ENCODE measurements around the gene MIPOL1. TPM values are rescaled to one million over a fixed set of nuclear protein-coding genes. Genes with fewer than 3 reads are reported as not detected.
A peak's percentile ranks its signal among the peaks of the same experiment; 100 is the strongest.

MIPOL1 gene
- total RNA-seq, result 1 to 10 TPM; 3.0 to 5.7 (median 4.0) TPM
- long read RNA-seq, partial matches to known transcripts, result 0 of 1 reads
- long read RNA-seq, other reads (novel, unspliced or antisense), result 1 of 1 reads

DNA sequence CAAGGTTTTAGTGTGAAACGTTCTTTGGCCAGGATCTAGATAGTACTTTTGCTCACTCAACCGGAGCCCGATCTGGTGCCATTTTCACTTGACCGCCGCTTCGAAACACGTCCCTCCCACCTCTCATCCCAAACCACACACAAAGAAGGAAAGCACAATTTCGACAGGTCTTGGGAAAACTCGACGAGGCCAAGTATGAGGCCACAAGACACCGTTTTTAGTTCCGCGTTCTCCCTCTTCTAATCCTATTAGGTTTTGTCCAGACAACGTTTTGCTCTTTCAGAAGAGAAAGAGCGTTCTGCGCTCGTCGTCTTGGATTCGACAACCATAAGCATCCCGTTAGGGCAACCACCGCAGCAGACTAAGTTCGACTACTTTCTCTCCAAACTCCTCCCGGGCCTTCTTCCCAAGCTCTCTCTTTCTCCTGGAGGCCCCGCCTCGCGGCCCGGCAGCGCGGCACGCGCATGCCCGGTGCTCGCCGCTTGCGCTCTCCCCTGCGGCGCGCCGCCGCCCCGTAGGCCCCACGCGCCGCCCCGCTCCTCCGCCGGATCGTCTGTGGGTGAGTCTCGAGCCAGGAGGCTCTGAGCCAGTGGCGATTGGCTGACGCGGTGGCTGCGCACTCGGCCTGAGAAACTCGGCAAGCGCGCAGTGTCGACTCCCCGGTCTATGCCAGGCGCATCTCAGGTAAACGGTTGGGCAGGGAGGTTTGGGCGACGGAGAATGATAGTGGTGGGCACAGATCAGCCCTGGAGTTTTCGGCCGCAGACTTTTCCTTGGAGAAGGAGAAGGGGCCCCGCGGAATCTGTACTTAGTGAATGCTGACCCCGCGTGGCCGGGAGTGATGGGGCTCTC, at the start of gene MIPOL1:
Gene MIPOL1, plus strand, starts transcription at position 517 of the 852 bp plus-strand sequence. CDS start 49,952 bp downstream, outside the sequence.
- Histone ChIP-seq H3K27me3 (no peaks in the 10 kb centered on the region), H3K4me1 (peaks cover 0 to 4% (median 2%) of the 10 kb centered on the region in 4 donors), H3K27ac (peak within 1 kb of the TSS; percentile 65 to 84 (median 71)), H3K4me3 (peak within 1 kb of the TSS; percentile 45 to 65 (median 63)), H3K36me3 (no peaks in the 10 kb centered on the region), H3K9me3 (no peaks in the 10 kb centered on the region)
- DNase-seq, result peak; percentile 88 to 92 (median 91)
- ATAC-seq, result peak; percentile 99 to 100 (median 100)
- WGBS (ENCODE audit: insufficient coverage, low coverage, low lambda C conversion rate, missing lambda C conversion rate), result 2% methylated on average over 44 of the region's 70 CpGs
- intact Hi-C loops (cut with DNase I), result no loop called here
- TF ChIP-seq POLR2A (IDR thresholded peaks at IDR 0.05) (peak; percentile 63), CTCF (IDR thresholded peaks at IDR 0.05) (peak in 1 of 4 donors; percentile 49)

DNA sequence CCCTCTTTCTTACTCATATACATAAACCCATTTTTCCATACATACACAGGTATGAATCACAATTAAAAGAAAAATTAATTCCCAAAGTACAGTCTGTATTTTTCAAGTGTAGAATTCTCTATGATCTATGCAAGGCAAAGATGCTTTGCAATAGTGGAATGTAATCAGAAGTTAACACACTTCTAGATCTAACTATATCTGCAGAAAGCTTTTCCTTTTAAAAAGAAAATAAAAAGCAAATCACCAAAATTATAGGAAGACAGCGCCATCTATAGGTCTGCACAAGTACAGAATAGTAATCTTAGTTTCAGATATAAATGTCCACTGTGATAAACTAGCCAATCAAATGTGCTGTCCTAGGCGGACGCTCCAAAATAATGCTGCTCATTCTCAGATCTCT, 47.3 kb upstream of the MIPOL1 start:
- intact Hi-C loops (cut with DNase I), result no loop called here
- Histone ChIP-seq H3K36me3 (no peaks in the 10 kb centered on the region), H3K27me3 (no peaks in the 10 kb centered on the region), H3K4me3 (no peak overlapping the region), H3K27ac (no peak overlapping the region), H3K4me1 (peaks cover 0 to 6% (median 0%) of the 10 kb centered on the region in 4 donors), H3K9me3 (peaks cover 0 to 3% (median 0%) of the 10 kb centered on the region in 4 donors)
- DNase-seq (no peak), ATAC-seq (peak; percentile 66 to 81 (median 80))
- peak; percentile 54 to 79 (median 71) for TF ChIP-seq CTCF (IDR thresholded peaks at IDR 0.05)
- no peak for TF ChIP-seq POLR2A (IDR thresholded peaks at IDR 0.05)
- WGBS (ENCODE audit: insufficient coverage, low coverage, low lambda C conversion rate, missing lambda C conversion rate), result 0% methylated on average over 3 of the region's 3 CpGs

DNA sequence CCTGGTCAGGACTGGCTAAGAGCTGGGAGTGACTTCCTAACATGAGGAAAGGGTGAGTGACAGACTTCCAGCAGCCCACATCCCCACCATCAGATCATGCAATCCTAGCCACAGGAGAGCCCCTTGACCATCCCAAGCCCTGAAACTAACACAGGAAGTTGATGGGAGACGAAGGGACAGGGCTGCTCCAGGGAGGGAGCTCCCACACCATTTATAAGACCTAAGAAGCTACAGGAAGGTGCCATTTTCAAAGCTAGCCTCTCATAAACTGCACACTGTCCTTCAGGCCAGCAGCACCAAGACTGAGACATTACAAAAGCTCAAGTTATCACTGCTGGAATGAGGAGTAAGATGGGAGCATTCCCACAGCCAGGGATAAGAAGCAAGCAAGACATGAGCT, 44.7 kb upstream of the MIPOL1 start:
- ATAC-seq, result no peak
- Histone ChIP-seq H3K27ac (no peak overlapping the region), H3K9me3 (peaks cover 0 to 3% (median 0%) of the 10 kb centered on the region in 4 donors), H3K27me3 (no peaks in the 10 kb centered on the region), H3K36me3 (no peaks in the 10 kb centered on the region), H3K4me3 (no peak overlapping the region), H3K4me1 (peaks cover 0 to 6% (median 0%) of the 10 kb centered on the region in 4 donors)
- no peak for DNase-seq
- intact Hi-C loops (cut with DNase I), result no loop called here
- 33% methylated on average over 1 of the region's 1 CpG for WGBS (ENCODE audit: insufficient coverage, low coverage, low lambda C conversion rate, missing lambda C conversion rate)
- TF ChIP-seq POLR2A (IDR thresholded peaks at IDR 0.05), result no peak
- no peak for TF ChIP-seq CTCF (IDR thresholded peaks at IDR 0.05)

DNA sequence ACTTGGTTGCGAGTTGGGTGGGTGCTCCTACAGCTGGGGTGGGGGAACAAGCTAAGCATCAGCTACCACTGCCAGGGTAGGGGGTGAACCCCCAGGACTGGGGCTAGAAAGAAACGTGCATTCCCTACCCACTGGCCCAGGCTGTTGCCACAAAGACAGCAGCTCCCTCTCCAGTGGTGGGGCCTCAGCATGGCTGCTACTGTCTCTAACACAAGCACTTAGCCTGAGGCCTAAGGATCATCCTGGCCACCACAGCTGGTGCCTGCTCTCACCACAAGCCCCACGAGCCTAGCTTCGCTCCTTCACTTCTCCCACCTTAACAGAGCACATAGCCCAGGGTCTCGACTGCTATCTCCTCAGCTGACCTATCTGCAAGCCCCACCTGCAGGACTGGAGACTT, 44.3 kb upstream of the MIPOL1 start:
- no peak overlapping the region for H3K27ac ChIP-seq
- H3K27me3 ChIP-seq, result no peaks in the 10 kb centered on the region
- TF ChIP-seq POLR2A (IDR thresholded peaks at IDR 0.05) (no peak), CTCF (IDR thresholded peaks at IDR 0.05) (no peak)
- no CpG with 5 or more reads among the region's 5 CpGs for WGBS (ENCODE audit: insufficient coverage, low coverage, low lambda C conversion rate, missing lambda C conversion rate)
- intact Hi-C loops (cut with DNase I), result no loop called here
- no peaks in the 10 kb centered on the region for H3K36me3 ChIP-seq
- peaks cover 0 to 3% (median 0%) of the 10 kb centered on the region in 4 donors for H3K9me3 ChIP-seq
- no peak for ATAC-seq
- DNase-seq, result no peak
- H3K4me3 ChIP-seq, result no peak overlapping the region
- peaks cover 0 to 6% (median 0%) of the 10 kb centered on the region in 4 donors for H3K4me1 ChIP-seq
